H1 (cell line): ENCODE data around the gene ACTG2. TPM values are rescaled to one million over a fixed set of nuclear protein-coding genes. Genes with fewer than 3 reads are reported as not detected.

Experiments used
- CTCF ChIA-PET: fragments of 300-600 bp; sonication (Branson Sonifier 250); formaldehyde crosslinking; loops from one replicate; lab custom pipeline; 2021; ENCODE audit not compliant: partially characterized antibody; lab: Charles Lee
- POLR2A ChIA-PET: fragments of 300-600 bp; sonication (Branson Sonifier 250); formaldehyde crosslinking; loops from one replicate; lab custom pipeline; 2021; ENCODE audit warnings: inconsistent platforms; ENCODE audit not compliant: partially characterized antibody; lab: Charles Lee
- DNase-seq, 2 experiments: peaks; one replicate each; pipeline versions ENCODE4 v3.0.0 to v3.0.0-alpha.2; 2010 to 2022; ENCODE audit warnings: low spot score in 2 of 2, low read depth in 1 of 2, mixed read lengths in 1 of 2
- FAIRE-seq: peaks from 2 replicates; lab custom pipeline; 2011; peaks lifted over from hg19 to GRCh38; lab: Jason Lieb, UNC
- H2AFZ ChIP-seq: 2 replicates; pipeline ENCODE4 v1.8.1; 2012; ENCODE audit warnings: low read length, inconsistent platforms
- H2AK5ac ChIP-seq: 2 replicates; pipeline ENCODE4 v1.6.1; 2013; ENCODE audit warnings: low read depth, low read length
- H2BK120ac ChIP-seq: replicated peaks from 2 replicates; pipeline ENCODE3; 2013; ENCODE audit warnings: low read depth, low read length, inconsistent platforms
- H2BK12ac ChIP-seq: 2 replicates; pipeline ENCODE4 v1.6.1; 2013; ENCODE audit warnings: low read depth, low read length
- H2BK15ac ChIP-seq: 2 replicates; pipeline ENCODE4 v1.6.1; 2013; ENCODE audit warnings: low read length
- H2BK20ac ChIP-seq: 2 replicates; pipeline ENCODE4 v1.6.1; 2013; ENCODE audit warnings: low read length
- H2BK5ac ChIP-seq: 2 replicates; pipeline ENCODE4 v1.6.1; 2013; ENCODE audit warnings: low read depth, low read length
- H3K14ac ChIP-seq: 2 replicates; pipeline ENCODE4 v1.6.1; 2013; ENCODE audit warnings: inconsistent platforms; ENCODE audit not compliant: insufficient read length
- H3K18ac ChIP-seq: 2 replicates; pipeline ENCODE4 v1.6.1; 2013; ENCODE audit warnings: low read length; ENCODE audit errors: extremely low read depth
- H3K23ac ChIP-seq: 2 replicates; pipeline ENCODE4 v1.6.1; 2013; ENCODE audit warnings: inconsistent platforms; ENCODE audit not compliant: insufficient read length
- H3K23me2 ChIP-seq: 2 replicates; pipeline ENCODE4 v1.6.1; 2013; ENCODE audit warnings: low read depth, low read length
- H3K27ac ChIP-seq: 2 replicates; pipeline ENCODE4 v1.6.1; 2011; ENCODE audit warnings: low read depth, low read length, inconsistent platforms
- H3K27me3 ChIP-seq, 4 experiments: replicated peaks in 1 of 4; 1 replicate in 1 of 4; 2 replicates in 3 of 4; pipeline versions ENCODE4 v1.6.1 to v1.8.1; 2011 to 2013; ENCODE audit warnings: low read length in 3 of 4, mild to moderate bottlenecking in 3 of 4, inconsistent platforms in 2 of 4, mixed read lengths in 2 of 4, moderate library complexity in 1 of 4; ENCODE audit not compliant: control insufficient read depth in 3 of 4, insufficient read depth in 3 of 4; ENCODE audit errors: extremely low read depth in 1 of 4
- H3K36me3 ChIP-seq, 4 experiments: 2 replicates each; pipeline versions ENCODE4 v1.6.1 to v1.8.1; 2011 to 2013; ENCODE audit warnings: mild to moderate bottlenecking in 4 of 4, low read length in 3 of 4, moderate library complexity in 2 of 4, control low read depth in 1 of 4, inconsistent platforms in 1 of 4; ENCODE audit not compliant: insufficient read depth in 4 of 4, control insufficient read depth in 2 of 4
- H3K4ac ChIP-seq: replicated peaks from 2 replicates; pipeline ENCODE3; 2013; ENCODE audit warnings: low read length, low read depth, mixed read lengths, inconsistent platforms; ENCODE audit not compliant: insufficient read length
- H3K4me1 ChIP-seq, 4 experiments: replicated peaks in 1 of 4; 1 replicate in 1 of 4; 2 replicates in 3 of 4; pipeline versions ENCODE4 v1.6.1 to v1.8.1; 2011 to 2013; ENCODE audit warnings: low read length in 3 of 4, inconsistent platforms in 2 of 4, mixed read lengths in 1 of 4; ENCODE audit not compliant: insufficient read depth in 4 of 4, control insufficient read depth in 3 of 4
- H3K4me2 ChIP-seq, 2 experiments: 2 replicates each; pipeline versions ENCODE4 v1.6.1 to v1.8.1; 2011 to 2013; ENCODE audit warnings: low read depth in 2 of 2, low read length in 2 of 2, control low read depth in 1 of 2, inconsistent platforms in 1 of 2, mild to moderate bottlenecking in 1 of 2; ENCODE audit not compliant: insufficient read depth in 1 of 2
- H3K4me3 ChIP-seq, 4 experiments: fragments of 200-600, 300-600 bp in 1 of 4; sonication (generic), shearing (Covaris generic), sonication (Bioruptor Twin) in 1 of 4; 2 replicates each; pipeline versions ENCODE4 v1.5.1 to v1.8.1; 2011 to 2016; ENCODE audit warnings: low read length in 4 of 4, low read depth in 3 of 4, control low read depth in 2 of 4, inconsistent platforms in 2 of 4, mild to moderate bottlenecking in 2 of 4, mixed read lengths in 1 of 4, moderate library complexity in 1 of 4; ENCODE audit not compliant: insufficient read depth in 2 of 4; ENCODE audit errors: extremely low read depth in 1 of 4
- H3K56ac ChIP-seq: replicated peaks from 2 replicates; pipeline ENCODE3; 2013; ENCODE audit warnings: low read depth, mild to moderate bottlenecking, mixed read lengths, low read length, inconsistent platforms; ENCODE audit not compliant: insufficient read length
- H3K79me1 ChIP-seq: 2 replicates; pipeline ENCODE4 v1.6.1; 2013; ENCODE audit warnings: low read depth, low read length, control low read depth
- H3K79me2 ChIP-seq, 2 experiments: 2 replicates each; pipeline versions ENCODE4 v1.6.1 to v1.8.1; 2012 to 2013; ENCODE audit warnings: low read length in 2 of 2, mild to moderate bottlenecking in 2 of 2, inconsistent platforms in 1 of 2; ENCODE audit not compliant: insufficient read depth in 2 of 2, control insufficient read depth in 1 of 2
- H3K9ac ChIP-seq, 4 experiments: replicated peaks in 1 of 4; 1 replicate in 1 of 4; 2 replicates in 3 of 4; pipeline versions ENCODE4 v1.6.1 to v1.8.1; 2011 to 2013; ENCODE audit warnings: low read depth in 3 of 4, low read length in 3 of 4, control low read depth in 2 of 4, mild to moderate bottlenecking in 2 of 4, moderate library complexity in 2 of 4, inconsistent platforms in 1 of 4; ENCODE audit errors: extremely low read depth in 1 of 4
- H3K9me3 ChIP-seq, 2 experiments: 2 replicates each; pipeline versions ENCODE4 v1.6.1 to v1.8.1; 2012 to 2013; ENCODE audit warnings: mild to moderate bottlenecking in 2 of 2, moderate library complexity in 2 of 2, control low read depth in 1 of 2, inconsistent platforms in 1 of 2, low read depth in 1 of 2, low read length in 1 of 2, mixed read lengths in 1 of 2; ENCODE audit not compliant: insufficient read depth in 2 of 2
- H4K20me1 ChIP-seq, 2 experiments: replicated peaks in 1 of 2; 2 replicates each; pipeline versions ENCODE3 to v1.8.1; 2011 to 2013; ENCODE audit warnings: inconsistent platforms in 2 of 2, low read length in 2 of 2, mild to moderate bottlenecking in 1 of 2; ENCODE audit not compliant: insufficient read depth in 2 of 2, control insufficient read depth in 1 of 2
- H4K5ac ChIP-seq: 2 replicates; pipeline ENCODE4 v1.6.1; 2013; ENCODE audit warnings: low read length, low read depth, mixed read lengths, inconsistent platforms; ENCODE audit not compliant: insufficient read length
- H4K8ac ChIP-seq: 2 replicates; pipeline ENCODE4 v1.8.0; 2013; ENCODE audit warnings: mild to moderate bottlenecking, moderate library complexity, low read length, inconsistent platforms; ENCODE audit not compliant: insufficient read depth; ENCODE audit errors: extremely low read depth
- H4K91ac ChIP-seq: replicated peaks from 2 replicates; pipeline ENCODE3; 2013; ENCODE audit warnings: low read length, mixed read lengths, inconsistent platforms; ENCODE audit not compliant: insufficient read length
- ASH2L ChIP-seq: fragments of 200-600, 300-600 bp; sonication (generic); IDR thresholded peaks from one replicate; pipeline ENCODE4 v1.7.1; 2017; ENCODE audit warnings: low read length
- BRCA1 ChIP-seq: IDR thresholded peaks from 2 replicates; pipeline ENCODE4 v1.6.1; 2012; ENCODE audit warnings: low read depth, low read length, improper control_type of control experiment
- EP300 ChIP-seq, 2 experiments: IDR thresholded peaks; 1 replicate in 1 of 2; 2 replicates in 1 of 2; pipeline ENCODE4 v1.6.1; 2011 to 2012; ENCODE audit warnings: low read depth in 2 of 2, low read length in 2 of 2, mild to moderate bottlenecking in 2 of 2, borderline replicate concordance in 1 of 2, inconsistent platforms in 1 of 2, moderate library complexity in 1 of 2
- RAD21 ChIP-seq, 2 experiments: IDR thresholded peaks in 1 of 2; conservative IDR thresholded peaks in 1 of 2; 2 replicates each; pipeline ENCODE4 v1.6.1; 2011; ENCODE audit warnings: low read depth in 2 of 2, low read length in 2 of 2, improper control_type of control experiment in 1 of 2, inconsistent platforms in 1 of 2, mild to moderate bottlenecking in 1 of 2, moderate library complexity in 1 of 2
- RBBP5 ChIP-seq: IDR thresholded peaks from 2 replicates; pipeline ENCODE4 v1.7.1; 2012; ENCODE audit warnings: low read depth, mild to moderate bottlenecking, inconsistent platforms, low read length, moderate library complexity, borderline replicate concordance
- RXRA ChIP-seq: IDR thresholded peaks from 2 replicates; pipeline ENCODE4 v1.6.1; 2011; ENCODE audit warnings: low read depth, mild to moderate bottlenecking, low read length, moderate library complexity; ENCODE audit not compliant: insufficient read depth
- SAP30 ChIP-seq: fragments of 300-600 bp; sonication (generic); IDR thresholded peaks from 2 replicates; pipeline ENCODE4 v1.7.1; 2012; ENCODE audit warnings: low read length, moderate library complexity, mild to moderate bottlenecking, inconsistent platforms; ENCODE audit not compliant: insufficient read depth, insufficient replicate concordance
- SIRT6 ChIP-seq: IDR thresholded peaks from one replicate; pipeline ENCODE4 v1.7.1; 2012; ENCODE audit warnings: low read length, inconsistent platforms
- YY1 ChIP-seq: IDR thresholded peaks from 2 replicates; pipeline ENCODE4 v1.6.1; 2011; ENCODE audit warnings: low read depth, mild to moderate bottlenecking, low read length
- ZNF274 ChIP-seq: IDR thresholded peaks from 2 replicates; pipeline ENCODE4 v1.7.0; 2012; ENCODE audit warnings: low read length, borderline replicate concordance; ENCODE audit errors: extremely low read depth
- WGBS, 2 experiments: shearing (Covaris generic) in 1 of 2; methylation state at CpG; one replicate each; pipeline versions ENCODE4 v1.1.6 to v1.1.7; 2013 to 2015; ENCODE audit warnings: low lambda C conversion rate in 2 of 2, mixed read lengths in 2 of 2, inconsistent platforms in 1 of 2, low coverage in 1 of 2, missing lambda C conversion rate in 1 of 2; ENCODE audit not compliant: insufficient replicate concordance in 2 of 2, insufficient coverage in 1 of 2, insufficient read length in 1 of 2; ENCODE audit errors: extremely low coverage in 1 of 2, missing lambda C conversion rate in 1 of 2; 5-methylcytosine and 5-hydroxymethylcytosine counted together
- polyA plus RNA-seq, 7 experiments: library from polyadenylated mRNA; depleted of rRNA in 3 of 7; stranded (reverse) in 5 of 7; unstranded in 2 of 7; fragments of >200 nt in 5 of 7; fragments of 200-250 nt in 2 of 7; gene quantifications; 1 replicate in 5 of 7; 2 replicates in 1 of 7; 4 replicates in 1 of 7; pipeline versions ENCODE4 v1.2.1 to v1.2.3, GENCODE V29; 2011 to 2013; ENCODE audit warnings: missing spikeins in 2 of 7, mixed read lengths in 2 of 7
- total RNA-seq: library from RNA; stranded (reverse); fragmentation: NEBNext Ultra II Directional; extraction: Animal tissue kit (Norgen Biotek cat#: 25700); gene quantifications from 2 replicates; pipeline ENCODE4 v1.2.1, GENCODE V29; 2021
- TF ChIP-seq, protein P1 (sequence below): IDR thresholded peaks from 2 replicates; pipeline ENCODE4 v1.6.1; 2012; ENCODE audit warnings: inconsistent platforms
- TF ChIP-seq, protein P2 (sequence below): IDR thresholded peaks from 2 replicates; pipeline ENCODE4 v1.6.1; 2011; ENCODE audit warnings: low read depth, mild to moderate bottlenecking, low read length; ENCODE audit not compliant: insufficient read depth

The ACTG2 gene
- total and polyA plus RNA-seq, 2 of the 8 experiments (the other 6 are each of a cell fraction or from before 2014, with no cell fraction given) = 6.2 to 13.7 TPM

DNA sequence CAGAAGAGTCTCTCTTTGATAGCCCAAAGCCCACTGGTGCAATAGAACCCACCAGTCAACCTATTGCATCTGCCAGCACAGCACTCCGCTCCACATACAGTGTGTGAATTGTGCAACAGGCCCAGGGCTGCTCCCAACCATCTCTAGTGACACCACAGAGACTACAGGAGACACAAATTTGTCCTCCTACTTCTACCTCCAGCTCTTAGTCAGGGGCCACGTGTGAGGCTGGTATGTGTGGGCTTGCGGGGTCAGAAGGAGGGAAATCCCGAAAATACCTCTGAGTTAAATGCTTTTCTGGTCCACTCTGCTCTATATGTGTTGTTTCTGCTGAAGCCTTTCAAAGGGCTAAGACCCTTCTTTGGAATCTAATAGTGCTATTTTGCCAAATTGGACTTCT is 51.9 kb downstream of the ACTG2 start:
- Histone ChIP-seq H4K91ac (no peak overlapping the region), H3K56ac (no peak overlapping the region), H3K27me3 (no peaks in the 10 kb centered on the region), H3K27ac (no peak overlapping the region), H4K20me1 (peaks cover 4 to 17% of the 10 kb centered on the region in 2 experiments), H4K8ac (no peak overlapping the region), H3K14ac (no peak overlapping the region), H3K9ac (no peak overlapping the region), H2BK120ac (no peak overlapping the region), H3K23me2 (no peaks in the 10 kb centered on the region), H3K18ac (no peak overlapping the region), H3K4me3 (no peak overlapping the region), H3K4me1 (no peaks in the 10 kb centered on the region), H2AFZ (no peak overlapping the region), H2AK5ac (no peak overlapping the region), H3K4me2 (no peak overlapping the region), H3K79me1 (peaks cover 3% of the 10 kb centered on the region; the same call in 1 of the 2 replicates), H2BK5ac (no peak overlapping the region), H3K4ac (no peak overlapping the region), H3K36me3 (peaks cover 10 to 44% (median 23%) of the 10 kb centered on the region in 4 experiments; a peak in 7 of 8 replicates), H3K23ac (no peak overlapping the region), H3K79me2 (peaks cover 0 to 52% of the 10 kb centered on the region in 2 experiments; a peak in 2 of 4 replicates), H2BK12ac (no peak overlapping the region), H2BK15ac (no peak overlapping the region), H3K9me3 (no peaks in the 10 kb centered on the region), H4K5ac (no peak overlapping the region), H2BK20ac (no peak overlapping the region)
- WGBS, 2 experiments = 94% methylated on average over 4 of the region's 4 CpGs; no CpG with 5 or more reads in 1 of the 2 experiments
- DNase-seq (no peak), FAIRE-seq (no peak)
- POLR2A ChIA-PET = interaction anchor here (1.1 to 2.2 kb wide), 6 partner anchors 10 to 16 kb away, joined by 3 to 10 read pairs (median 4); no protein-coding TSS in a partner anchor
- CTCF ChIA-PET = interaction anchor here (1.3 to 3.9 kb wide), 3 partner anchors 11 to 37 kb away, joined by 4 to 14 read pairs (median 4); no protein-coding TSS in a partner anchor
- TF ChIP-seq, protein P1, sequence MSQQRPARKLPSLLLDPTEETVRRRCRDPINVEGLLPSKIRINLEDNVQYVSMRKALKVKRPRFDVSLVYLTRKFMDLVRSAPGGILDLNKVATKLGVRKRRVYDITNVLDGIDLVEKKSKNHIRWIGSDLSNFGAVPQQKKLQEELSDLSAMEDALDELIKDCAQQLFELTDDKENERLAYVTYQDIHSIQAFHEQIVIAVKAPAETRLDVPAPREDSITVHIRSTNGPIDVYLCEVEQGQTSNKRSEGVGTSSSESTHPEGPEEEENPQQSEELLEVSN = no peak
- TF ChIP-seq RBBP5 (no peak), RXRA (no peak), SAP30 (no peak), ZNF274 (no peak), YY1 (no peak), BRCA1 (no peak), EP300 (IDR thresholded peaks at IDR 0.05; ENCODE audit: borderline replicate concordance in 1 of 2, low read depth in 2 of 2, low read length in 2 of 2) (no peak), SIRT6 (no peak), RAD21 (IDR thresholded peaks at IDR 0.05 in 1 of 2, conservative IDR thresholded peaks at IDR 0.05 in 1 of 2; ENCODE audit: low read depth in 2 of 2, low read length in 2 of 2) (no peak), ASH2L (no peak)
- TF ChIP-seq, protein P2, sequence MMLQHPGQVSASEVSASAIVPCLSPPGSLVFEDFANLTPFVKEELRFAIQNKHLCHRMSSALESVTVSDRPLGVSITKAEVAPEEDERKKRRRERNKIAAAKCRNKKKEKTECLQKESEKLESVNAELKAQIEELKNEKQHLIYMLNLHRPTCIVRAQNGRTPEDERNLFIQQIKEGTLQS = no peak
